GM12874 (cell line): ENCODE data around the gene RFX6.

Experiments
- TF ChIP-seq, protein P1 (sequence below): IDR thresholded peaks from 2 replicates; pipeline ENCODE4 v1.5.1; 2011; ENCODE audit warnings: low read depth, mild to moderate bottlenecking, control low read depth, low read length, moderate library complexity; ENCODE audit not compliant: insufficient read depth

RFX6 gene, protein sequence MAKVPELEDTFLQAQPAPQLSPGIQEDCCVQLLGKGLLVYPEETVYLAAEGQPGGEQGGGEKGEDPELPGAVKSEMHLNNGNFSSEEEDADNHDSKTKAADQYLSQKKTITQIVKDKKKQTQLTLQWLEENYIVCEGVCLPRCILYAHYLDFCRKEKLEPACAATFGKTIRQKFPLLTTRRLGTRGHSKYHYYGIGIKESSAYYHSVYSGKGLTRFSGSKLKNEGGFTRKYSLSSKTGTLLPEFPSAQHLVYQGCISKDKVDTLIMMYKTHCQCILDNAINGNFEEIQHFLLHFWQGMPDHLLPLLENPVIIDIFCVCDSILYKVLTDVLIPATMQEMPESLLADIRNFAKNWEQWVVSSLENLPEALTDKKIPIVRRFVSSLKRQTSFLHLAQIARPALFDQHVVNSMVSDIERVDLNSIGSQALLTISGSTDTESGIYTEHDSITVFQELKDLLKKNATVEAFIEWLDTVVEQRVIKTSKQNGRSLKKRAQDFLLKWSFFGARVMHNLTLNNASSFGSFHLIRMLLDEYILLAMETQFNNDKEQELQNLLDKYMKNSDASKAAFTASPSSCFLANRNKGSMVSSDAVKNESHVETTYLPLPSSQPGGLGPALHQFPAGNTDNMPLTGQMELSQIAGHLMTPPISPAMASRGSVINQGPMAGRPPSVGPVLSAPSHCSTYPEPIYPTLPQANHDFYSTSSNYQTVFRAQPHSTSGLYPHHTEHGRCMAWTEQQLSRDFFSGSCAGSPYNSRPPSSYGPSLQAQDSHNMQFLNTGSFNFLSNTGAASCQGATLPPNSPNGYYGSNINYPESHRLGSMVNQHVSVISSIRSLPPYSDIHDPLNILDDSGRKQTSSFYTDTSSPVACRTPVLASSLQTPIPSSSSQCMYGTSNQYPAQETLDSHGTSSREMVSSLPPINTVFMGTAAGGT

GRCh38 chr6:116876635-116877611 lies at the start of gene RFX6:
RFX6 (plus strand) TSS chr6:116877242; CDS start chr6:116877276, 34 bp downstream.
- TF ChIP-seq, protein P1, sequence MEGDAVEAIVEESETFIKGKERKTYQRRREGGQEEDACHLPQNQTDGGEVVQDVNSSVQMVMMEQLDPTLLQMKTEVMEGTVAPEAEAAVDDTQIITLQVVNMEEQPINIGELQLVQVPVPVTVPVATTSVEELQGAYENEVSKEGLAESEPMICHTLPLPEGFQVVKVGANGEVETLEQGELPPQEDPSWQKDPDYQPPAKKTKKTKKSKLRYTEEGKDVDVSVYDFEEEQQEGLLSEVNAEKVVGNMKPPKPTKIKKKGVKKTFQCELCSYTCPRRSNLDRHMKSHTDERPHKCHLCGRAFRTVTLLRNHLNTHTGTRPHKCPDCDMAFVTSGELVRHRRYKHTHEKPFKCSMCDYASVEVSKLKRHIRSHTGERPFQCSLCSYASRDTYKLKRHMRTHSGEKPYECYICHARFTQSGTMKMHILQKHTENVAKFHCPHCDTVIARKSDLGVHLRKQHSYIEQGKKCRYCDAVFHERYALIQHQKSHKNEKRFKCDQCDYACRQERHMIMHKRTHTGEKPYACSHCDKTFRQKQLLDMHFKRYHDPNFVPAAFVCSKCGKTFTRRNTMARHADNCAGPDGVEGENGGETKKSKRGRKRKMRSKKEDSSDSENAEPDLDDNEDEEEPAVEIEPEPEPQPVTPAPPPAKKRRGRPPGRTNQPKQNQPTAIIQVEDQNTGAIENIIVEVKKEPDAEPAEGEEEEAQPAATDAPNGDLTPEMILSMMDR = no peak

DNA sequence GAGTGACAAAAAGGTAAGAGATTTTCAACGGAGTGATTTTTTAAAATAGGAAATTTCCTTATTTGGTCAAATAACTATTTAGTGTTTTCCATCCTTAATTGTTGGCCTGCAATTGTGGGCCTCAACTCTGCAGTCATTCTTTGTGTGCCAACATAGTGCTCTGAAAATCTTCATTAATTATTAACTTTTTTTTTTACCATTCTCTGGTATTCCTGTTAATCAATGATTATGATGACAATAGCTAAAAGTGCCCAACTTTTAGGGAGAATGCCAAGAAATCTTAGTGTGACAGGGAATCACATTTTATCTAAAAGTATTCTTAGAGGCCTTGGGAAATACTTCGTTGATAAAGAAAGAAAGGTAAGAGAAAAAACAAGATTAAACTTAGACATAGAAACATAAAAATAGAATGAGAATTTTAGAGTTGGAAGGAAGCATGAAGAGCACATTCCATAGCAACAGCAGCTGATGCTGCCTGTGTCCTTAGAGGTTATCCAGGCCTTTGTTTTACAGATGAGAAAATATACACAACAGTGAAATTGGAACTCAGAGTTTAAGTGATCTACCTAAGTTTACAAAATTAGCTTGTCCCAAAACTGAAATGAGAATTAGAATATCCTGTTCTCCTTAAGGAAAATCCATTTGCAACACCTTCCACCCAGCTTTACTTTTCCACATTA lies 49.3 kb upstream of the RFX6 start:
- TF ChIP-seq, protein P1 = no peak

GRCh38 chr6:116828983-116829382 lies 48.1 kb upstream of the RFX6 start, which contains the start of gene GPRC6A:
GPRC6A (minus strand) TSS chr6:116829083; CDS start chr6:116829013, 70 bp downstream.
- TF ChIP-seq, protein P1 = no peak

- TF ChIP-seq, protein P1 = no peak
Observed at GRCh38 chr6:116836606-116837342, 40.3 kb upstream of the RFX6 start.

GRCh38 chr6:116840091-116840490 lies 37.0 kb upstream of the RFX6 start:
- TF ChIP-seq, protein P1 = no peak

DNA sequence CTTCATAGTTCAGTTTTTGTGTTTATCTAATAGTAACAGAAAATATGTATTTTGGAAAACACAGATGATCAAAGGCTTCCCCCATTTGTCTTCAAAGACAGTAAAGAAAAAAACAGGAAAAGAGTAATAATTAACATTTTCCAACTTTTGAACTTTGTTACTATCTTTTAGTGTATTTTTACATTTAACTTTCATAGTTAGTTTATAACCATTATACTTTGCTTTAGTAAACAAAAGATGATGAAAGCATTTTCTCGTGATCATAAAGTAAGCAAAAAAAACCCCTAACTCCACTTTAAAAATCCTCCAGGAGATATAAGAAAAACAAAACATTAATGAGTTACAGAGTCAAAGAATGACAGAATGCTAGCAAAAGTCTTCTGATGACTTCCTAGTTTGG lies 34.6 kb upstream of the RFX6 start:
- TF ChIP-seq, protein P1 = no peak
